ENCODE data around the gene MVB12B. TPM values are rescaled to one million over a fixed set of nuclear protein-coding genes. Genes with fewer than 3 reads are reported as not detected.

Gene MVB12B
- total and polyA plus RNA-seq, 2 of the 8 experiments (the other 6 are each of a cell fraction or from before 2014, with no cell fraction given) = 2.6 to 5.0 TPM

DNA sequence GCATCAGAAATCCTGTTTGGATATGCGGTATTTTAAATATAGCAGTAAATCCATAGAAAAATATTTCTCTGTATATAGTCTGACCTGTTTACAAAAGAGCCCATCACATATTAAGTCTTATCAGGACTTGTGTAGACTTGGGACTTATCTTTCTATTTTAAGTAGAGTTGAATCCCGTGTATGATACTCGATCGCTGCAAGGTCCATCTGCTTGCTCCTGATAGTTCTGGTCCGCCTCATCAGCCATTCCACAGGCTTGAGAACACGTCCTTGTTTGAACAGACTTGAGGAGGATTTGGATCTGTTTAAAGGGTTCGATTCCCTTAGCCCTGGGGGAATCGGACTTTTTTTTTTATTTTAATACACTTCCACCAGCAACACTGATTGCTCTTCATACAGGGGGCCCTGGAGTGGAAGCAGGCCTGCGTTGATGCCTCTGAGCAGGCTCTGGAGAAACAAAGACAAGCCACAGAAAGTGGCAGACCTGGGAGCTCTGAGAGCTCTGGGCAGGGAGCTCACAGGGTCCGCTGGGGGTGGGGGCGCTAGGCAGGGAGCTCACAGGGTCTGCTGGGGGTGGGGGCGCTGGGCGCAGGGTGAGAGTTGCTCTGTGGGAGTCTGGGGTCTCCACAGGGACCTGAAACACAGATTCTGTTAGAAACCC lies 112.2 kb downstream of the MVB12B start:
- H2BK5ac ChIP-seq (ENCODE audit: low read depth, low read length) = no peak overlapping the region
- no peak overlapping the region for H2AFZ ChIP-seq (ENCODE audit: low read length)
- no peak overlapping the region for H3K9ac ChIP-seq (replicated peaks in 1 of 4; ENCODE audit: extremely low read depth in 1 of 4, low read depth in 3 of 4, low read length in 3 of 4)
- H3K79me1 ChIP-seq (ENCODE audit: low read depth, low read length) = no peaks in the 10 kb centered on the region
- no peak overlapping the region for H3K56ac ChIP-seq (replicated peaks; ENCODE audit: insufficient read length, low read depth, low read length)
- no peaks in the 10 kb centered on the region for H3K23me2 ChIP-seq (ENCODE audit: low read depth, low read length)
- DNase-seq (ENCODE audit: low read depth in 1 of 2, low spot score in 2 of 2) (no peak), FAIRE-seq (no peak)
- no peak overlapping the region for H3K27ac ChIP-seq (ENCODE audit: low read depth, low read length)
- H3K4me1 ChIP-seq (replicated peaks in 1 of 4; ENCODE audit: control insufficient read depth in 3 of 4, insufficient read depth in 4 of 4, low read length in 3 of 4) = 0 out of 7 replicates have a peak, but pooled peaks cover 0 to 3% (median 0%) of the 10 kb centered on the region in 4 experiments
- no peak overlapping the region for H4K5ac ChIP-seq (ENCODE audit: insufficient read length, low read depth, low read length)
- 81% methylated on average over 12 of the region's 13 CpGs; no CpG with 5 or more reads in 1 of the 2 experiments for WGBS, 2 experiments (ENCODE audit: extremely low coverage in 1 of 2, insufficient coverage in 1 of 2, insufficient read length in 1 of 2, insufficient replicate concordance in 2 of 2, low coverage in 1 of 2, low lambda C conversion rate in 2 of 2, missing lambda C conversion rate in 1 of 2)
- no peak overlapping the region for H3K18ac ChIP-seq (ENCODE audit: extremely low read depth, low read length)
- H3K4me2 ChIP-seq (ENCODE audit: insufficient read depth in 1 of 2, low read depth in 2 of 2, low read length in 2 of 2) = no peak overlapping the region
- no peak overlapping the region for H3K14ac ChIP-seq (ENCODE audit: insufficient read length)
- no peak overlapping the region for H2AK5ac ChIP-seq (ENCODE audit: low read depth, low read length)
- no peak overlapping the region for H2BK120ac ChIP-seq (replicated peaks; ENCODE audit: low read depth, low read length)
- no peak overlapping the region for H2BK15ac ChIP-seq (ENCODE audit: low read length)
- H3K79me2 ChIP-seq (ENCODE audit: control insufficient read depth in 1 of 2, insufficient read depth in 2 of 2, low read length in 2 of 2) = no peaks in the 10 kb centered on the region
- H3K9me3 ChIP-seq (ENCODE audit: insufficient read depth in 2 of 2, low read depth in 1 of 2, low read length in 1 of 2) = no peaks in the 10 kb centered on the region
- no peak overlapping the region for H4K91ac ChIP-seq (replicated peaks; ENCODE audit: insufficient read length, low read length)
- H3K27me3 ChIP-seq (replicated peaks in 1 of 4; ENCODE audit: control insufficient read depth in 3 of 4, extremely low read depth in 1 of 4, insufficient read depth in 3 of 4, low read length in 3 of 4) = no peaks in the 10 kb centered on the region
- H4K8ac ChIP-seq (ENCODE audit: extremely low read depth, insufficient read depth, low read length) = no peak overlapping the region
- H3K36me3 ChIP-seq (ENCODE audit: control insufficient read depth in 2 of 4, insufficient read depth in 4 of 4, low read length in 3 of 4) = no peaks in the 10 kb centered on the region
- H3K23ac ChIP-seq (ENCODE audit: insufficient read length) = no peak overlapping the region
- no peak overlapping the region for H2BK12ac ChIP-seq (ENCODE audit: low read depth, low read length)
- no peak overlapping the region for H3K4me3 ChIP-seq (ENCODE audit: extremely low read depth in 1 of 4, insufficient read depth in 2 of 4, low read depth in 3 of 4, low read length in 4 of 4)
- no peaks in the 10 kb centered on the region for H4K20me1 ChIP-seq (replicated peaks in 1 of 2; ENCODE audit: control insufficient read depth in 1 of 2, insufficient read depth in 2 of 2, low read length in 2 of 2)
- no peak overlapping the region for H3K4ac ChIP-seq (replicated peaks; ENCODE audit: insufficient read length, low read depth, low read length)
- POLR2A ChIA-PET (ENCODE audit: partially characterized antibody) = no interaction called here
- CTCF ChIA-PET (ENCODE audit: partially characterized antibody) = interaction anchor here (0.6 to 1.7 kb wide), 5 partner anchors 8 to 142 kb away, joined by 3 to 5 read pairs (median 4); no protein-coding TSS in a partner anchor
- no peak overlapping the region for H2BK20ac ChIP-seq (ENCODE audit: low read length)
- TF ChIP-seq CTBP2 (IDR thresholded peaks at IDR 0.05; ENCODE audit: borderline replicate concordance, insufficient read depth, insufficient read length, low read length) = no peak
- no peak for TF ChIP-seq KDM1A (IDR thresholded peaks at IDR 0.05; ENCODE audit: borderline replicate concordance, low read length)
- TF ChIP-seq KDM4A (IDR thresholded peaks at IDR 0.05; ENCODE audit: low read depth, low read length, severe bottlenecking) = no peak
- no peak for TF ChIP-seq SIRT6 (IDR thresholded peaks at IDR 0.05; ENCODE audit: low read length)
- TF ChIP-seq, protein P1, sequence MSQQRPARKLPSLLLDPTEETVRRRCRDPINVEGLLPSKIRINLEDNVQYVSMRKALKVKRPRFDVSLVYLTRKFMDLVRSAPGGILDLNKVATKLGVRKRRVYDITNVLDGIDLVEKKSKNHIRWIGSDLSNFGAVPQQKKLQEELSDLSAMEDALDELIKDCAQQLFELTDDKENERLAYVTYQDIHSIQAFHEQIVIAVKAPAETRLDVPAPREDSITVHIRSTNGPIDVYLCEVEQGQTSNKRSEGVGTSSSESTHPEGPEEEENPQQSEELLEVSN (IDR thresholded peaks at IDR 0.05) = no peak
